Activated naive CD8-positive, alpha-beta T cell treated with anti-CD3 and anti-CD28 coated beads, Interleukin-2, amount 10 ng/mL, durations not matched to agents 7 days and 5 days (primary cell): Measurements from ENCODE around the gene SLC39A13. TPM values are rescaled to one million over a fixed set of nuclear protein-coding genes. Genes with fewer than 3 reads are reported as not detected.

ENCODE experiments used
- ATAC-seq: fragments of 150-1000 bp; cut with Tn5 transposase; one replicate; pipeline ENCODE4 v1.10.0; 2021; ENCODE audit warnings: low read depth, moderate library complexity
- POLR2A ChIA-PET: fragments of 350-600 bp; sonication (Branson Sonifier 250); formaldehyde crosslinking; loops from one replicate; lab custom pipeline; 2021; ENCODE audit warnings: antibody characterized with exemption; lab: Charles Lee
- DNase-seq: peaks from one replicate; pipeline ENCODE4 v3.0.0; 2021
- H3K27ac Mint-ChIP-seq: one replicate; pipeline ENCODE4 v1.8.0; 2022; ENCODE audit warnings: mild to moderate bottlenecking, mixed read lengths
- H3K27me3 Mint-ChIP-seq: one replicate; pipeline ENCODE4 v1.8.0; 2022; ENCODE audit warnings: mild to moderate bottlenecking, moderate library complexity, mixed read lengths
- H3K36me3 Mint-ChIP-seq: one replicate; pipeline ENCODE4 v1.8.0; 2021; ENCODE audit warnings: mild to moderate bottlenecking, mixed read lengths
- H3K4me1 Mint-ChIP-seq: one replicate; pipeline ENCODE4 v1.8.0; 2021; ENCODE audit warnings: mixed read lengths
- H3K4me3 Mint-ChIP-seq: one replicate; pipeline ENCODE4 v1.8.0; 2022; ENCODE audit warnings: mild to moderate bottlenecking, moderate library complexity, mixed read lengths
- H3K9me3 Mint-ChIP-seq: one replicate; pipeline ENCODE4 v1.8.0; 2021; ENCODE audit warnings: mixed read lengths
- total RNA-seq, 2 experiments: library from RNA; stranded (reverse); gene quantifications; one replicate each; pipeline ENCODE4 v1.2.3, GENCODE V29; 2021

SLC39A13 gene
- total RNA-seq, 2 experiments from 2014 or later, result 33.1 to 38.2 TPM

- Mint-ChIP-seq H3K4me1 (peaks cover 3% of the 10 kb centered on the region), H3K9me3 (no peaks in the 10 kb centered on the region), H3K27me3 (peaks cover 6% of the 10 kb centered on the region), H3K36me3 (no peaks in the 10 kb centered on the region), H3K4me3 (no peak overlapping the region), H3K27ac (no peak overlapping the region)
- POLR2A ChIA-PET, result no interaction called here
- no peak for DNase-seq
- ATAC-seq, result no peak
These were observed 24.8 kb downstream of the SLC39A13 start for GRCh38 chr11:47433157-47433556.

GRCh38 chr11:47434011-47434786, 25.8 kb downstream of the SLC39A13 start:
- POLR2A ChIA-PET, result no interaction called here
- no peak for ATAC-seq
- H3K27ac Mint-ChIP-seq, result no peak overlapping the region

GRCh38 chr11:47435687-47436086, 27.3 kb downstream of the SLC39A13 start:
- H3K9me3 Mint-ChIP-seq, result no peaks in the 10 kb centered on the region
- ATAC-seq (no peak), DNase-seq (no peak)
- POLR2A ChIA-PET, result interaction anchor here (0.7 kb wide), 1 partner anchor 233 kb away, joined by 4 read pairs; no protein-coding TSS in a partner anchor
- H3K4me1 Mint-ChIP-seq, result no peaks in the 10 kb centered on the region
- no peak overlapping the region for H3K27ac Mint-ChIP-seq
- H3K36me3 Mint-ChIP-seq, result no peaks in the 10 kb centered on the region
- no peak overlapping the region for H3K4me3 Mint-ChIP-seq
- H3K27me3 Mint-ChIP-seq, result peaks cover 6% of the 10 kb centered on the region

More at GRCh38 chr11:47434011-47434786, 25.8 kb downstream of the SLC39A13 start:
- Mint-ChIP-seq H3K4me1 (peaks cover 3% of the 10 kb centered on the region), H3K27me3 (peaks cover 6% of the 10 kb centered on the region), H3K9me3 (no peaks in the 10 kb centered on the region), H3K36me3 (no peaks in the 10 kb centered on the region), H3K4me3 (no peak overlapping the region)
- no peak for DNase-seq

GRCh38 chr11:47436726-47437125, 28.3 kb downstream of the SLC39A13 start:
- no peaks in the 10 kb centered on the region for H3K4me1 Mint-ChIP-seq

GRCh38 chr11:47437218-47437745, 28.9 kb downstream of the SLC39A13 start:
- no peak overlapping the region for H3K4me3 Mint-ChIP-seq
- no peak for ATAC-seq
- H3K36me3 Mint-ChIP-seq, result no peaks in the 10 kb centered on the region

More at GRCh38 chr11:47436726-47437125, 28.3 kb downstream of the SLC39A13 start:
- DNase-seq (no peak), ATAC-seq (no peak)
- POLR2A ChIA-PET, result no interaction called here
- no peak overlapping the region for H3K4me3 Mint-ChIP-seq
- H3K9me3 Mint-ChIP-seq, result no peaks in the 10 kb centered on the region
- H3K27me3 Mint-ChIP-seq, result peaks cover 6% of the 10 kb centered on the region
- no peaks in the 10 kb centered on the region for H3K36me3 Mint-ChIP-seq
- H3K27ac Mint-ChIP-seq, result no peak overlapping the region

GRCh38 chr11:47437746-47438418, 29.5 kb downstream of the SLC39A13 start:
- no peak for ATAC-seq
- Mint-ChIP-seq H3K9me3 (no peaks in the 10 kb centered on the region), H3K36me3 (no peaks in the 10 kb centered on the region), H3K4me1 (no peaks in the 10 kb centered on the region), H3K27me3 (peaks cover 6% of the 10 kb centered on the region), H3K27ac (no peak overlapping the region), H3K4me3 (no peak overlapping the region)
- POLR2A ChIA-PET, result no interaction called here
- DNase-seq, result no peak

More at GRCh38 chr11:47437218-47437745, 28.9 kb downstream of the SLC39A13 start:
- no peak overlapping the region for H3K27ac Mint-ChIP-seq
- H3K9me3 Mint-ChIP-seq, result no peaks in the 10 kb centered on the region
- no peaks in the 10 kb centered on the region for H3K4me1 Mint-ChIP-seq
- DNase-seq, result no peak
- POLR2A ChIA-PET, result no interaction called here
- H3K27me3 Mint-ChIP-seq, result peaks cover 6% of the 10 kb centered on the region

GRCh38 chr11:47438721-47439120, 30.3 kb downstream of the SLC39A13 start:
- Mint-ChIP-seq H3K4me3 (no peak overlapping the region), H3K9me3 (no peaks in the 10 kb centered on the region), H3K27me3 (peaks cover 6% of the 10 kb centered on the region), H3K36me3 (no peaks in the 10 kb centered on the region), H3K27ac (no peak overlapping the region), H3K4me1 (no peaks in the 10 kb centered on the region)
- ATAC-seq (no peak), DNase-seq (no peak)
- POLR2A ChIA-PET, result no interaction called here

GRCh38 chr11:47440054-47440476, 31.7 kb downstream of the SLC39A13 start:
- no peaks in the 10 kb centered on the region for H3K9me3 Mint-ChIP-seq
- no peak overlapping the region for H3K27ac Mint-ChIP-seq
- H3K36me3 Mint-ChIP-seq, result no peaks in the 10 kb centered on the region
- H3K27me3 Mint-ChIP-seq, result peaks cover 6% of the 10 kb centered on the region
- POLR2A ChIA-PET, result no interaction called here
- ATAC-seq, result no peak
- no peak overlapping the region for H3K4me3 Mint-ChIP-seq
- no peaks in the 10 kb centered on the region for H3K4me1 Mint-ChIP-seq
- no peak for DNase-seq

GRCh38 chr11:47441421-47441820, 33.0 kb downstream of the SLC39A13 start:
- Mint-ChIP-seq H3K27me3 (peaks cover 2% of the 10 kb centered on the region), H3K36me3 (no peaks in the 10 kb centered on the region), H3K27ac (no peak overlapping the region), H3K4me1 (no peaks in the 10 kb centered on the region), H3K9me3 (no peaks in the 10 kb centered on the region), H3K4me3 (no peak overlapping the region)
- ATAC-seq, result no peak
- POLR2A ChIA-PET, result interaction anchor here (1.0 kb wide), 1 partner anchor 202 kb away, joined by 3 read pairs; no protein-coding TSS in a partner anchor
- DNase-seq, result no peak

- Mint-ChIP-seq H3K9me3 (no peaks in the 10 kb centered on the region), H3K27ac (no peak overlapping the region), H3K4me1 (no peaks in the 10 kb centered on the region), H3K4me3 (no peak overlapping the region), H3K36me3 (no peaks in the 10 kb centered on the region), H3K27me3 (no peaks in the 10 kb centered on the region)
- POLR2A ChIA-PET, result no interaction called here
- no peak for DNase-seq
- ATAC-seq, result no peak
These were observed 34.1 kb downstream of the SLC39A13 start for GRCh38 chr11:47442514-47442913.

- DNase-seq, result no peak
- no peak overlapping the region for H3K4me3 Mint-ChIP-seq
- POLR2A ChIA-PET, result no interaction called here
These were observed 34.8 kb downstream of the SLC39A13 start for GRCh38 chr11:47443028-47443700.

GRCh38 chr11:47443817-47444216, 35.4 kb downstream of the SLC39A13 start:
- no peak overlapping the region for H3K27ac Mint-ChIP-seq
- H3K9me3 Mint-ChIP-seq, result no peaks in the 10 kb centered on the region
- no peak overlapping the region for H3K4me3 Mint-ChIP-seq
- no peak for DNase-seq
- H3K27me3 Mint-ChIP-seq, result no peaks in the 10 kb centered on the region
- H3K36me3 Mint-ChIP-seq, result no peaks in the 10 kb centered on the region
- H3K4me1 Mint-ChIP-seq, result no peaks in the 10 kb centered on the region
- POLR2A ChIA-PET, result interaction anchor here (0.6 kb wide), 1 partner anchor 153 kb away, joined by 4 read pairs; no protein-coding TSS in a partner anchor
- no peak for ATAC-seq

More at GRCh38 chr11:47443028-47443700, 34.8 kb downstream of the SLC39A13 start:
- no peak for ATAC-seq
- no peaks in the 10 kb centered on the region for H3K36me3 Mint-ChIP-seq
- no peaks in the 10 kb centered on the region for H3K4me1 Mint-ChIP-seq
- no peaks in the 10 kb centered on the region for H3K9me3 Mint-ChIP-seq
- no peak overlapping the region for H3K27ac Mint-ChIP-seq
- no peaks in the 10 kb centered on the region for H3K27me3 Mint-ChIP-seq

- DNase-seq (no peak), ATAC-seq (no peak)
- Mint-ChIP-seq H3K4me3 (no peak overlapping the region), H3K36me3 (no peaks in the 10 kb centered on the region), H3K27ac (no peak overlapping the region), H3K27me3 (no peaks in the 10 kb centered on the region), H3K4me1 (no peaks in the 10 kb centered on the region), H3K9me3 (no peaks in the 10 kb centered on the region)
- POLR2A ChIA-PET, result no interaction called here
These were observed 37.5 kb downstream of the SLC39A13 start for GRCh38 chr11:47445840-47446239.
